Neural progenitor cell (in vitro differentiated cells): Measurements from ENCODE around the gene PIAS1. TPM values are rescaled to one million over a fixed set of nuclear protein-coding genes. Genes with fewer than 3 reads are reported as not detected.

ENCODE experiments used
- DNase-seq: peaks from one replicate; pipeline ENCODE4 v3.0.0-alpha.2; 2016; ENCODE audit warnings: low spot score
- H2AFZ ChIP-seq: fragments of 200-600 bp; sonication (generic); replicated peaks from 2 replicates; pipeline ENCODE4 v1.6.1; 2016; ENCODE audit warnings: antibody characterized with exemption
- H3F3A ChIP-seq: fragments of 200-600 bp; sonication (generic); 2 replicates; pipeline ENCODE4 v1.6.1; 2016; ENCODE audit warnings: antibody characterized with exemption, low read depth
- H3K27ac ChIP-seq: fragments of 200-600 bp; sonication (generic); 2 replicates; pipeline ENCODE4 v1.5.1; 2016; ENCODE audit warnings: mild to moderate bottlenecking
- H3K27me3 ChIP-seq: fragments of 200-600 bp; sonication (generic); 2 replicates; pipeline ENCODE4 v1.6.1; 2016; ENCODE audit warnings: mild to moderate bottlenecking, moderate library complexity
- H3K36me3 ChIP-seq: fragments of 200-600 bp; sonication (generic); 2 replicates; pipeline ENCODE4 v1.5.1; 2016
- H3K4me1 ChIP-seq: fragments of 200-600 bp; sonication (generic); 2 replicates; pipeline ENCODE4 v1.6.1; 2016; ENCODE audit warnings: mixed run types
- H3K4me2 ChIP-seq: fragments of 200-600 bp; sonication (generic); 2 replicates; pipeline ENCODE4 v1.6.1; 2016
- H3K4me3 ChIP-seq: fragments of 200-600 bp; sonication (generic); 2 replicates; pipeline ENCODE4 v1.5.1; 2016
- H3K79me2 ChIP-seq: fragments of 200-600 bp; sonication (generic); 2 replicates; pipeline ENCODE4 v1.6.1; 2016; ENCODE audit warnings: low read depth
- H3K9ac ChIP-seq: fragments of 200-600 bp; sonication (generic); 2 replicates; pipeline ENCODE4 v1.6.1; 2016
- H3K9me3 ChIP-seq: fragments of 200-600 bp; sonication (generic); 2 replicates; pipeline ENCODE4 v1.5.1; 2016; ENCODE audit warnings: low read depth
- H4K20me1 ChIP-seq: fragments of 200-600 bp; sonication (generic); 2 replicates; pipeline ENCODE4 v1.6.1; 2016; ENCODE audit warnings: low read depth
- H3K27ac Mint-ChIP-seq: 3 replicates; pipeline ENCODE4 v1.8.0; 2021; ENCODE audit warnings: mixed read lengths
- H3K27me3 Mint-ChIP-seq: 2 replicates; pipeline ENCODE4 v1.8.0; 2022; ENCODE audit warnings: low read depth, mild to moderate bottlenecking, inconsistent platforms, moderate library complexity, mixed read lengths; ENCODE audit not compliant: insufficient read depth
- H3K36me3 Mint-ChIP-seq: 3 replicates; pipeline ENCODE4 v1.8.0; 2021; ENCODE audit warnings: mixed read lengths
- H3K4me1 Mint-ChIP-seq: 3 replicates; pipeline ENCODE4 v1.8.0; 2021; ENCODE audit warnings: mixed read lengths
- H3K4me3 Mint-ChIP-seq: 3 replicates; pipeline ENCODE4 v1.8.0; 2021; ENCODE audit warnings: mild to moderate bottlenecking, moderate library complexity, mixed read lengths
- H3K9me3 Mint-ChIP-seq: 3 replicates; pipeline ENCODE4 v1.8.0; 2020; ENCODE audit warnings: mixed read lengths
- EZH2 ChIP-seq: fragments of 200-600 bp; sonication (generic); IDR thresholded peaks from 2 replicates; pipeline ENCODE4 v1.6.1; 2017; ENCODE audit warnings: antibody characterized with exemption, mild to moderate bottlenecking, moderate library complexity
- EZH2phosphoT487 ChIP-seq: fragments of 200-600 bp; sonication (generic); IDR thresholded peaks from 2 replicates; pipeline ENCODE4 v1.6.1; 2017; ENCODE audit warnings: antibody characterized with exemption
- total RNA-seq: library from RNA; depleted of rRNA; stranded (reverse); fragments of >200 nt; gene quantifications from 2 replicates; pipeline ENCODE4 v1.2.3, GENCODE V29; 2015; ENCODE audit warnings: low replicate concordance
- TF ChIP-seq, protein P1 (sequence below): fragments of 200-600 bp; sonication (generic); IDR thresholded peaks from 2 replicates; pipeline ENCODE4 v1.5.1; 2017; ENCODE audit warnings: antibody characterized with exemption, mild to moderate bottlenecking

The PIAS1 gene
- total RNA-seq, 1 donor from 2014 or later: 34.6 TPM

DNA sequence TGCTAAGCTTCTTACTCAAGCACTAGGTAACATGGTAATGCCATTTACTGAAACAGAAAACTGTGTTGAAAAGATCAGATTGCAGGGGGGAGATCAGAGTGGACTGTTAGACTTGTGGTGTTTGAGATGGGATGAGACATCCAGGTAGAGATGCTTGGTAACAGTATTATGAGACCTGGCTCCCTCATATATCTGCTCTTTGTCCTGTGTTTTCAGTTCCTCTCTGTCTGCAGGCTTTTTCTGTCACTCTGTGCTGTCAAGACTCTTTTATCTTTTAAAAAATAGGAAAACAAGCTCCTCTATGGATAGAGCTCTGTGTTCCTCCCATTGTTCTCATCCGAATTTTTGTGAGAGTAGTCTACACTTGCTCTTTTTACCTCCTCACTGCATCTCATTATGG, 103.0 kb downstream of the PIAS1 start:
- no peak overlapping the region for H3K27ac ChIP-seq
- H3K4me1 ChIP-seq: no peaks in the 10 kb centered on the region
- H3K4me2 ChIP-seq: no peak overlapping the region
- peaks cover 13% of the 10 kb centered on the region for H3K4me1 Mint-ChIP-seq
- peaks cover 5% of the 10 kb centered on the region for H4K20me1 ChIP-seq
- H3K27ac Mint-ChIP-seq: no peak overlapping the region
- no peaks in the 10 kb centered on the region for H3K27me3 Mint-ChIP-seq
- H3K79me2 ChIP-seq: no peaks in the 10 kb centered on the region
- no peak overlapping the region for H3K4me3 ChIP-seq
- H3K9ac ChIP-seq: no peak overlapping the region
- TF ChIP-seq, protein P1, sequence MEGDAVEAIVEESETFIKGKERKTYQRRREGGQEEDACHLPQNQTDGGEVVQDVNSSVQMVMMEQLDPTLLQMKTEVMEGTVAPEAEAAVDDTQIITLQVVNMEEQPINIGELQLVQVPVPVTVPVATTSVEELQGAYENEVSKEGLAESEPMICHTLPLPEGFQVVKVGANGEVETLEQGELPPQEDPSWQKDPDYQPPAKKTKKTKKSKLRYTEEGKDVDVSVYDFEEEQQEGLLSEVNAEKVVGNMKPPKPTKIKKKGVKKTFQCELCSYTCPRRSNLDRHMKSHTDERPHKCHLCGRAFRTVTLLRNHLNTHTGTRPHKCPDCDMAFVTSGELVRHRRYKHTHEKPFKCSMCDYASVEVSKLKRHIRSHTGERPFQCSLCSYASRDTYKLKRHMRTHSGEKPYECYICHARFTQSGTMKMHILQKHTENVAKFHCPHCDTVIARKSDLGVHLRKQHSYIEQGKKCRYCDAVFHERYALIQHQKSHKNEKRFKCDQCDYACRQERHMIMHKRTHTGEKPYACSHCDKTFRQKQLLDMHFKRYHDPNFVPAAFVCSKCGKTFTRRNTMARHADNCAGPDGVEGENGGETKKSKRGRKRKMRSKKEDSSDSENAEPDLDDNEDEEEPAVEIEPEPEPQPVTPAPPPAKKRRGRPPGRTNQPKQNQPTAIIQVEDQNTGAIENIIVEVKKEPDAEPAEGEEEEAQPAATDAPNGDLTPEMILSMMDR: no peak
- TF ChIP-seq EZH2 (no peak), EZH2phosphoT487 (no peak)
- H3K27me3 ChIP-seq: no peaks in the 10 kb centered on the region
- H3K36me3 ChIP-seq: peaks cover 22% of the 10 kb centered on the region
- no peaks in the 10 kb centered on the region for H3K9me3 ChIP-seq
- DNase-seq: no peak
- peaks cover 3% of the 10 kb centered on the region for H3K9me3 Mint-ChIP-seq
- H3K4me3 Mint-ChIP-seq: no peak overlapping the region
- H3F3A ChIP-seq: peaks cover 18% of the 10 kb centered on the region
- no peak overlapping the region for H2AFZ ChIP-seq
- H3K36me3 Mint-ChIP-seq: peaks cover 27% of the 10 kb centered on the region

DNA sequence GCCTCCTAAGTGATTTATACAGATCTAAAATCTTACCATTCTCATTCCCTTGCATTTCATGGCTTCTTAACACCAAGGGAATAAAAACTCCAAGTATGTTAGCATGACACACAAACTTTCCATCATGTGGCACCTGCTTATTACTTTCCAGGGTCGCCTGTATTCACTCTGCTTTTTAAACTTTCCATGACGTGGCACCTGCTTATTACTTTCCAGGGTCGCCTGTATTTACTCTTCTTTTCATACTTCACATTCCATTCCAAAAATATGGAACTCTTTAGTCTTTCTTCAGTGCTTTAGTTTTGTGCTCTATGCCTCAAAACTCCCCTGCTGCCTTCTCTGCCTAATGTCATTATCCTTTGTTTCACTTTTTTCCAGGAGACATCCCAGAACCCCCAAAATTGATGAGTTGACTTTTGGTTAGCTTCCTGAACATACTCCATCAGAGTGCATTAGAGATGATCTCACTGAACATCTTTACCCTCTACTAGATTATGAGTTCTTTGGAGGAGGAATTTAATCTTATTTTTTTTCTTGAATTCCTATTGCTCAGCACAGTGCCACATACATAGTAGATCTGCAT, 104.0 kb downstream of the PIAS1 start:
- Histone ChIP-seq H3K4me2 (no peak overlapping the region), H3F3A (peaks cover 11% of the 10 kb centered on the region), H3K4me3 (no peak overlapping the region), H3K9me3 (no peaks in the 10 kb centered on the region), H3K4me1 (no peaks in the 10 kb centered on the region), H3K27ac (no peak overlapping the region), H3K36me3 (peaks cover 22% of the 10 kb centered on the region), H4K20me1 (peaks cover 5% of the 10 kb centered on the region), H3K27me3 (no peaks in the 10 kb centered on the region), H2AFZ (no peak overlapping the region), H3K9ac (no peak overlapping the region), H3K79me2 (no peaks in the 10 kb centered on the region)
- DNase-seq: no peak
- no peak overlapping the region for H3K4me3 Mint-ChIP-seq
- H3K36me3 Mint-ChIP-seq: peaks cover 31% of the 10 kb centered on the region
- peaks cover 13% of the 10 kb centered on the region for H3K4me1 Mint-ChIP-seq
- no peaks in the 10 kb centered on the region for H3K27me3 Mint-ChIP-seq
- no peak overlapping the region for H3K27ac Mint-ChIP-seq
- TF ChIP-seq, protein P1: no peak
- TF ChIP-seq EZH2 (no peak), EZH2phosphoT487 (no peak)
- peaks cover 5% of the 10 kb centered on the region for H3K9me3 Mint-ChIP-seq

DNA sequence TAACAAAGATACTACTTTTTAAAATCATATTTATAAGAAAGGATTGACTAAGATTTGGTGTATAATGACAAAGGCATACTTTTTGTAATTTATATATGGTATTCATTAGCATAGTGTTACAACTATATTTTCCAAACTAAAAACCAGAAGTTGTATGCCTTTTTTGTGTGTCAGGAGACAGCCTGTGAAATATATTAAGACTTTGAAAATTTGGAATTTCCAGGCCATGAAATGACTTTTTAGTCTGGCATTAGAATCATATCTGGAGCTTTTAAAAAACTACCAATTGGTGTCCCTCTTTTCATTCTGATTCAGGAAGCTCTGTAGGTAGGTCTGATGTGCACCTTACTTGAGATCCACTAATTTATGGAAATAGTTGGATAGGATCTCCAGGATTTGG, 109.1 kb downstream of the PIAS1 start:
- Histone ChIP-seq H3K4me2 (no peak overlapping the region), H3K36me3 (peaks cover 22% of the 10 kb centered on the region), H3K9me3 (no peaks in the 10 kb centered on the region), H4K20me1 (no peaks in the 10 kb centered on the region), H3K9ac (no peak overlapping the region), H3K4me1 (no peaks in the 10 kb centered on the region), H3K79me2 (no peaks in the 10 kb centered on the region), H3K4me3 (no peak overlapping the region), H3F3A (no peaks in the 10 kb centered on the region), H3K27ac (no peak overlapping the region), H2AFZ (no peak overlapping the region), H3K27me3 (no peaks in the 10 kb centered on the region)
- Mint-ChIP-seq H3K4me3 (no peak overlapping the region), H3K9me3 (peaks cover 5% of the 10 kb centered on the region), H3K4me1 (no peaks in the 10 kb centered on the region), H3K27me3 (no peaks in the 10 kb centered on the region), H3K27ac (no peak overlapping the region), H3K36me3 (peaks cover 30% of the 10 kb centered on the region)
- TF ChIP-seq EZH2 (no peak), EZH2phosphoT487 (no peak)
- TF ChIP-seq, protein P1: no peak
- DNase-seq: no peak
